ENCODE results near the gene DRD2.
A peak's percentile ranks its signal among the peaks of the same experiment; 100 is the strongest.

The DRD2 gene

GRCh38 chr11:113397821-113398220 is 77.4 kb downstream of the DRD2 start:
- DNase-seq = no peak

- DNase-seq = no peak
Observed at GRCh38 chr11:113397212-113397611, 78.0 kb downstream of the DRD2 start.

- no peak for DNase-seq
Observed at GRCh38 chr11:113396690-113397089, 78.5 kb downstream of the DRD2 start.

GRCh38 chr11:113395782-113396336 is 79.3 kb downstream of the DRD2 start:
- no peak for DNase-seq

GRCh38 chr11:113394919-113395318 is 80.3 kb downstream of the DRD2 start:
- DNase-seq = no peak

- no peak for DNase-seq
Observed at GRCh38 chr11:113393501-113393985, 81.7 kb downstream of the DRD2 start.

GRCh38 chr11:113392236-113392921 is 82.8 kb downstream of the DRD2 start:
- peak in 1 of 2 experiments; percentile 16 for DNase-seq

- peak; percentile 99 to 100 for DNase-seq
Observed at GRCh38 chr11:113389272-113389671, 85.9 kb downstream of the DRD2 start.

- peak in 1 of 2 experiments; percentile 32 for DNase-seq
Observed at GRCh38 chr11:113387605-113388211, 87.5 kb downstream of the DRD2 start, which contains the start of gene ANKK1. Gene ANKK1, plus strand, starts transcription at chr11:113387779. Its CDS starts 106 bp downstream, at chr11:113387885.

- DNase-seq = no peak
Observed at GRCh38 chr11:113386866-113387265, 88.3 kb downstream of the DRD2 start.

GRCh38 chr11:113385749-113386148 is 89.4 kb downstream of the DRD2 start:
- no peak for DNase-seq

- peak; percentile 32 to 52 for DNase-seq
Observed at GRCh38 chr11:113384551-113384950, 90.6 kb downstream of the DRD2 start.

- DNase-seq = no peak
Observed at GRCh38 chr11:113382121-113382520, 93.1 kb downstream of the DRD2 start.

GRCh38 chr11:113378692-113379091 is 96.5 kb downstream of the DRD2 start:
- DNase-seq = no peak

- no peak for DNase-seq
Observed at GRCh38 chr11:113377681-113378412, 97.4 kb downstream of the DRD2 start.

GRCh38 chr11:113376156-113376555 is 99.0 kb downstream of the DRD2 start:
- DNase-seq = peak; percentile 76 to 85

GRCh38 chr11:113375402-113375801 is 99.8 kb downstream of the DRD2 start:
- peak in 1 of 2 experiments; percentile 17 for DNase-seq

GRCh38 chr11:113373981-113374560 is 101.1 kb downstream of the DRD2 start:
- peak; percentile 74 to 91 for DNase-seq

GRCh38 chr11:113373306-113373705 is 101.9 kb downstream of the DRD2 start:
- DNase-seq = no peak

GRCh38 chr11:113372309-113372708 is 102.9 kb downstream of the DRD2 start:
- DNase-seq = peak in 1 of 2 experiments; percentile 20

GRCh38 chr11:113370634-113371033 is 104.6 kb downstream of the DRD2 start:
- DNase-seq = no peak

- DNase-seq = no peak
Observed at GRCh38 chr11:113369411-113369810, 105.8 kb downstream of the DRD2 start.

- no peak for DNase-seq
Observed at GRCh38 chr11:113365895-113366294, 109.3 kb downstream of the DRD2 start.

Data from NCI-H524 (cell line).